Heart left ventricle (tissue), 13 donors: ENCODE results near the gene MVP.

Experiments used
- CTCF ChIP-seq, 12 donors: fragments of 200-600 bp; sonication (generic) in 4 of 12; IDR thresholded peaks; one replicate each; pipeline versions ENCODE4 v1.5.0 to v1.8.0; 2018 to 2022; ENCODE audit warnings: antibody characterized with exemption in 12 of 12, mild to moderate bottlenecking in 5 of 12
- POLR2A ChIP-seq, 2 donors: fragments of 450-650 bp; IDR thresholded peaks; one replicate each; pipeline ENCODE4 v1.6.1; 2017; ENCODE audit warnings: antibody characterized with exemption in 2 of 2, mild to moderate bottlenecking in 2 of 2, moderate library complexity in 2 of 2
- donor health status: ischemic (EF 13 %, LVEDD 7.1; RV severe dilation, severe dysfunction).
- donor health status: DM: no; HTN: yes; CAD: no.
- donor health status: DM: no; HTN: no; CAD: no.
- donor health status: ischemic (EF 25% LVEDD 6.9; RV normal size, moderate dysfunction).
- donor health status: ischemic (EF 25% LVEDD 5.7; RV mildly dilated, moderate dysfunction).
- donor health status: ischemic (EF 35%, LVEDD 5.7; RV mildly dilated, moderate dysfunction).
- donor health status: nonischemic (EF 11% LVEDD 7.7; RV severe dilation, severe dysfunction).
- donor health status: DM: yes; HTN: yes; CAD: no.
- donor health status: PGD.
- donor health status: ischemic (EF 29% LVEDD 5.4; RV normal size, mild dysfunction).
- donor health status: nonischemic (EF 23%, LVEDD 6.1; RV moderate dilation, normal function).

GRCh38 chr16:29791845-29792807 is 28.1 kb upstream of the MVP start:
- TF ChIP-seq CTCF (IDR thresholded peaks at IDR 0.05) (no peak), POLR2A (IDR thresholded peaks at IDR 0.05) (no peak)
